ENCODE measurements around the gene SOX1.

GRCh38 chr13:112106478-112107141, 39.7 kb downstream of the SOX1 start:
- no peak for TF ChIP-seq CTCF (IDR thresholded peaks at IDR 0.05; ENCODE audit: borderline replicate concordance, extremely low read depth, low read length, poor library complexity, severe bottlenecking)
- no peak for TF ChIP-seq EZH2 (IDR thresholded peaks at IDR 0.05; ENCODE audit: borderline replicate concordance, low read depth, low read length, severe bottlenecking)
